Middle frontal gyrus (tissue), 1 donor: Measurements from ENCODE around the gene TSHR.

Experiments used
- DNase-seq: peaks from one replicate; pipeline ENCODE4 v3.0.0-alpha.2; 2015; ENCODE audit warnings: low spot score; ENCODE audit errors: extremely low spot score

TSHR gene

DNA sequence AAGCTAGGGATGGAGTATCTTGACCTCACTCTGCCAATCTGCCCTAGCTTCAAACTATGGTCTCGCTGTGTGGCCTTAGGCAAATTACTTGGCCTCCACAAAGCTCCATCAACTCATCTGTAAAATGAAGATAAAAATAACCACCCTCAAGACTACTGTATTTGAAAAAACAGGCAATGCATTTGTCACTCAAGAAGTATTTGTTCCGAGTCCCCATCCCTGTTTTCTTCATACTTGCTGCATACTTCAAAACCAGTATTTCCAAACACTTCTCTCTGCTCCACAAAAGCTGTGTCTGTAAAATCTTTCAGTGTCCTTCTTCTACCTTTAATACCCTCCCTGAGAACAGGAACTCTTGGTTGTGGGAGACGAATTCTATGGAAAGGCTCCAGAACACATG is 217.5 kb downstream of the TSHR start:
- DNase-seq: no peak

DNA sequence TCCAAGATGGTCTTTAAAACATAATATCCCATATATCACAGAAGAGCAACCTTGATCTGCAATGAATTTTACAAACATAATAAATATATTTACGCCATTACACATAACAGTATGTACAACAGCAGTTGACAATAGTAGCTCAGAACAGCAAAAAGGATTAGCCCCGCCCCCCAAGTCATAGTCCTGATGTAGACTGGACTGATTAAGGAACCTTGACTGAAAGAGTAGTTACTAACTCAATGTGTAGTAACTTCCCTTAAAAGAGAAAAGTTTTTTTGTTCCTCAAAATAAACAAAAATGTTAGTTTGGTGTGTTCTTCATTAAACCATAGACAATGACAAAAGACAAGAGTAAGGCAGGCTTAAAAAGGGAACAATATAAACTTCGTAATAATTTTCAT is 220.8 kb downstream of the TSHR start:
- DNase-seq: no peak

DNA sequence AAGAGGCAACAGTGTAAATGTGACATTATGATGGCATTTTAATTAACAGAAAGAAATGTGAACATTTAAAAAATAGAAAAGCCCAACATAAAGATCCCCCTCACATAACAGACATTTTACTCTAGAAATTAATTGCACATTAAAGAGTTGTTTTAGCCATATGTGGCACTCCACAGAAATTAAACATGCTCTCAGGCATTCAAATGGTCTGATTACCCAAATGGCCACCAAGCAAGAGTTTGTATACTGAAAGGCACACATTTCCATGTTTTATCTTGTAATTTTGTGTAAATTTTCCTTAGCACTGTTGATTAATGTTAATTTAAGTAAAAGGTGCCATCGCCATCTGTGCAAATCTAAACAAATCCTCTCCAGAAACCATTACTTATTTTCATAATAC is 221.8 kb downstream of the TSHR start:
- no peak for DNase-seq

DNA sequence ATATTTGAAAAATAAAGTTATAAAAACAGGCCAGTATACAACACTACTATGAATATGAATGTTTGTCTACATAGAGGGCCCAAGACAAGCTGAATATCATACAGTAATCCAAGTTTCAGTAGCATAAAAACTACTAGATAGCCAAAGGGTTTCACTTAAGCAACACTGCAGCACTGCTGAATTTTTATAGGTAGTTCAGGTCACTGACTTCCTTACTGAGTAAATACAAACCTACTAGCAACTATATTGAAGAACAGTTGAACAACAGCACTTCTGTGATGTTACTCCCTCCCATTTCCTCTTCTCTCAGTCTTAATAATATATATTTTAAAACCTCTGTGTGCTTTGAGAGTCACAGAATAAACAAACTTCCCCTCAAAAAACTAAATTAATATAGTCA is 222.6 kb downstream of the TSHR start:
- DNase-seq: no peak

DNA sequence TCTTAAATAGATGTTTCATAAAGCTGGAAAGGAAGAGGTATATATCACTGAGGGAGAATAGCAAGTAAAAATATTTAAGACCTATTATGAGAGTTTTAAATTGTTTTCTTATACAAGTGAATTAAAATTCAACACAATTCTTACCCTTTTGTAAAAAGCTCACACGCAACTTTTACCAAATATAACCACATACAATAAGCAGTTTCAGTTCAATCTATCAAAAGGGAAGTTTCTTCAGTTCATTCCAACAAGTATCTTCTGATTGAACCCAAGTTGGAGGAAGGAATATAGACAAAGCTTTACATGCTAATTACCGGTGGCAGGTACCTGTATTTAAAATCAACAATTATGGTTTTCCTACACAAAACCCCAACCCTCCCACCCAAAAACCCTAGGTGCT is 224.2 kb downstream of the TSHR start:
- DNase-seq: no peak

DNA sequence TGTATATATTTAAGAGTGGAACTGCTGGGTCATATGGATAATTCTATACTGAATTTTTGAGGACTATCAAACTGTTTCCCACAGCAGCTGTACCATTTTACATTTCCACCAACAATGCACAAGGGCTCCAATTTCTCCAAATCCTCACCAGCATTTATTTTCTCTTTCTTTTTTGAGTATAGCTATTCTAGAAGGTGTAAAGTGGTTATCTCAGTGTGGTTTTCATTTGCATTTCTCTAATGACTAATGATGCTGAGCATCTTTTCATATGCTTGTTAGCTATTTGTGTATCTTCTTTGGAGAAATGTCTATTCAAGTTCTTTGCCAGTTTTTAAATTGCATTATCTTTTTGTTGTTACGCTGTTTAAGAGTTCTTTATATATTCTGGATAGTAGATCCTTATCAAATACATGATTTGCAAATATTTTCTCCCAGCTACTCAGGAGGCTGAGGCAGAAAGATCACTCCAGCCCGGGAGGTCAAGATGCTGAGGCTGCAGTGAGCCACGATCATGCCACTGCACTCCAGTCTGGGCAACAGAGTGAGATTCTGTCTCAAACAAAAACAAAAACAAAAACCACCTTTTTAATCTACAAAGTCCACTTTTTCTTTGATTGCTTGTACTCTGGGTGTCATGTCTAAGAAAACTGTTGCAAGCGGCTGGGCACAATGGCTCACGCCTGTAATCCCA is 232.6 kb downstream of the TSHR start:
- DNase-seq: no peak

DNA sequence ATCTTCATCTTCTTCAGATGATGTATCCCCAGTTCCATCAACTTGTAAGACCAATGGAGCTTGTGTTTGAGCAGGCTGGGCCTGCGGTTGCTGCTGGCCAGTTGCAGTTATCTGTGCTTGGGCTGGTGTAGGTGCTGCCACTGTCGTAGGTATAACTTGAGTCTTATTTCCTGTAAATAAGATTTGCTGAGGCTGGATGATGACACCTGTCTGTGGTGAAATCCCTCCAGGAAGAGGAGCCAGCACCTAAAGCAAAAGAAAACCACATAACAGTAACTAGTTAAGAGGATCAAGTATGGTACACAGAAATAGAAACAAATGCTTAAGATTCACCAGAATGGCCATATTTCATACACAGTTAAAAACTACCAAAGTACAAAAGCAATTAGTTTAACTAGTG is 237.2 kb downstream of the TSHR start:
- no peak for DNase-seq

DNA sequence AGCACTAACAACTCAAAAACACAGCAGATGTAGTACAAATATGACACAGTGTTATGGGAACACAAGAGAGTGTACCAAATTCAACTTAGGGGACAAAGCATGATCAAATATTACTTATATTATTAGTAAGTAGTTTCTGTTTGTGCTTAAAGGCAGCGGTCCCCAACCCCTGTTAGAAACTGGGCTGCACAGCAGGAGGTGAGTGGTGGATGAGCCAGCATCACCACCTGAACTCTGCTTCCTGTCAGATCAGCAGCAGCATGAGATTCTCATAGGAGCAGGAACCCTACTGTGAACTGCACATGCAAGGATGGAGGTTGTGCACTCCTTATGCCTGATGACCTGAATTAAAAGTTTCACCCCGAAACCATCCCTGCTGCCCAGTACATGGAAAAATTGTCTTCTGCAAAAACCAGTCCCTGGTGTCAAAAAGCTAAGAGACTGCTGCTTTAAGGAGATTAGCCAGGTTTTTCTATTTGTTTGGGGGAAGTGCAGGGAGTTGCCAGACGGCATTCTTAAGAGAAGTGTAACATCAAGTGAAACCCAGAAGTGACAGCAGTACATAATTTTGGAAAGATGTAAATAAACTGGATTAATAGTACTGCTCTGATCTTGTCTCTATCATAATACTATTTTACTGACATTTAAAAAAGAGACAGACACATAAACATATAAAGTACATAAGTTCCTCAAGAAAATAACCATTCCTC is 238.7 kb downstream of the TSHR start:
- DNase-seq: no peak
